HG02588 (cell line): Measurements from ENCODE around the gene HAUS3.
"Not testable (repeated sequence)": the region's sequence is repeated elsewhere in the genome, so short reads cannot be mapped to it uniquely, and the experiment has no call there.

Experiments
- ATAC-seq: cut with Tn5 transposase; IDR thresholded peaks from one replicate; pipeline ENCODE4 v1.9.1; 2021; ENCODE audit warnings: mild to moderate bottlenecking, moderate library complexity; ENCODE audit not compliant: unreplicated experiment

HAUS3 gene

DNA sequence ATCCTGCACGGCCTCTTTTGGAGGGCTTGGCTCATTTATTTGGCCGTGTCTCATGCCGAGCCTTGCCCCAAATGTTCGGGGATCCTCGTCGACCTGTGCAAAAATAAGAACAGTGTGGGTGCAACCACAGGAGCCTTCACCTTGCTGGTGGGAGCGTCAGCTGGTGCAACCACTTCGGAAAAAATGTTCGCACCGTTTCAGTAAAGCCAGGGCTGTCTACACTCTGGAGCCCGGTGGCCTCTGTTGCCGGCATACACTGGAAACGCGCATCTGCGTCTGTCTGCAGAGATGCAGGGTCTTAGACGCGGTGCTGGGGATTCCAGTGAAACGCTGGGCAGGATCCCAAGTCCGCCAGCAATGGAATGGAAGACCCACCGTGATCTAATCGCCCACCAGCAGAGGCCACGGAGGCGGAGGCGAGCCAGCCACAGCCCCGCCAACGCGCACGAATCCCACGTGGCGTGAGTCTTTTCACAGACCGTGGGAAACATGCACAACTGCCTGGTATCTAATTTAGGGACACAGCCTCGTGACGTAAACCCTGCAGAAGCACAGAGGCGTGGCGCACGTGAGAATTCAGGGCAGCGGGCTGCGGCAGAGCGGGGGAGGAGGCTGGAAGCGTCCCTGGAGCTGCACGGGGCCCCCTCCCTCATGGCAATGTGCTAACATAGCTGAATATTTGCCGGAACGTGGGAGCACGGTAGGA lies 33.8 kb upstream of the HAUS3 start:
- no peak for ATAC-seq

DNA sequence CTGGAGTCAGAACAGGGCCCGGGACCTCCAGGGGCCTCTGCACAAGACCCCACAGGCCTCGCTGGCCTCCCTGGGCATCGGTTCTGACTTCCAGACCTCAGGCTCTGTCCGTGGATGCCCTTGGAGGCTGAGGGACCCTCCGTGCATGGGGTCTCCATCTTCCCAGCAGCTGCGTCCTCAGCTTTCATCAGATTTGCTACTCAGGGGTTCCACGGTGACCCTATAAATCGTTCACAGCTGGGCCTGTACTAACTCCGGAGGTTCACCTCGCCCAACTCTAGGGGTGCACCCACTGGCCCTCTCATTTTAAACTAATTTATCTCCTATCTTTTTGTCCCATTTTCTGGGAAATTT lies 33.1 kb upstream of the HAUS3 start:
- not testable (repeated sequence) for ATAC-seq

- no peak for ATAC-seq
Measured at GRCh38 chr4:2274320-2275043, 32.6 kb upstream of the HAUS3 start.

DNA sequence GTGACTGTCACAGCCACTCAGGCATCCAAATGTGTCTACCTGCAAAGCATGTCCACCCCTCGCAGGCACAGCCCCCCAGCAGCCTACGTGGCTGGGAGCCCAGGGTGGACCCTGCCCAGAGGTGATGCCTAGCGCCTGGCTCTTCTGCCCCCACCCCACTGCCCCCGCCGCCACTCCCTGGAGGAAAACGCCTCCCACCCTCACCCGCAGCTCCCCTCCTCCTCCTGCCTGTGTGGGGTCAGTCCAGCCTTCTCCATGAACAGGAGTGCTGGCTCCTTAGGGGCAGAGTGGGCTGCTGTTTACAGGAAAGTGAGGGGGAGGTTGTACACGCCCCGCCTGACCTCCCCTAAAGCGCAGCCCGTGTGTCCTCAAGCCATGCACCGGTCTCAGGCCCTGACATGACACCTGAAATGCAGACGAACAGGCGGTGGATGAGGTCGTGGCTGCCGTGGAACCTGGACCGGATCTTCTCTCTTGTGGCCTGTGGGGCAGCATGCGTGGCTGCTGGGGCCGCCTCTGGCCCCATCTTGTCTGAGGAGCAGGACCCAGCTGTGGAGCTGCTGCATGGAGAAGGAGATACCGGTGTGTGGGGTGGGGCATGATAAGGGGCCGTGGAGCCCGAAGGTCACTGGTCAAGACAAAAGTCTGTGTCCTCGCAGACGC lies 31.9 kb upstream of the HAUS3 start:
- ATAC-seq: no peak

DNA sequence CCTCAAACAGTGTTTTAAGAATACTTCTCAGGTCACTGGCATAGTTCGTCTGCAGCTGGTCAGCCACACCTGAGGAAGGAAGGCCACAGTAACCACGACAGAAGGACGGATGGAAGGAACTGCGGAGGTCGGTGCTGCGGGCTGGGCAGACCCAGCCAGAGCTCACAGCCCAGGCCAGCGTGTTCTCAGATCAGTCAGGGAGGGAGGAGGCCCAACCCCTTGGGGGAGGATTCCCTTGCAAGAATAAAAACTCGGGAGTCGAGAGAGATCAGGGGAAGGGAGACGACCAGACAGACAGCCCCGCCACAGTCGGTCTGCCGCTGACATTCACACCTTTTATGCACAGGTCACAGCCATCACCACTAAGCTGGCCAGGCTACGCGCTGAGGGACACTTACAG lies 31.3 kb upstream of the HAUS3 start:
- ATAC-seq: no peak

DNA sequence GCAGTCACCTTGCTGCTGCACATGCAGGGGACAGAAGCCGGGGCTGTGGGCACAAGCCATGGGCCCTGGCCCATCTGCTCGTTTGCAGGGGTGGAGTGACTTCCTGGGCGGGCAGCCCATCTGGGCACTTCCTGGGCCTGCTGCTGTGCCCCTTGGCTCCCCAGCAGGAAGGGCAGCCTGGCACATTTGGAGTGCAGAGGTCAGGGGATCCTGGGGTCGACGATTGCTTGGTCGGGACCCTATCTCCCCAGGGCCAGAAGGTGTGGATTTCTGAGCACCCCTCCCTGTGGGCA lies 30.9 kb upstream of the HAUS3 start:
- no peak for ATAC-seq

GRCh38 chr4:2272026-2272827 lies 30.3 kb upstream of the HAUS3 start:
- no peak for ATAC-seq

DNA sequence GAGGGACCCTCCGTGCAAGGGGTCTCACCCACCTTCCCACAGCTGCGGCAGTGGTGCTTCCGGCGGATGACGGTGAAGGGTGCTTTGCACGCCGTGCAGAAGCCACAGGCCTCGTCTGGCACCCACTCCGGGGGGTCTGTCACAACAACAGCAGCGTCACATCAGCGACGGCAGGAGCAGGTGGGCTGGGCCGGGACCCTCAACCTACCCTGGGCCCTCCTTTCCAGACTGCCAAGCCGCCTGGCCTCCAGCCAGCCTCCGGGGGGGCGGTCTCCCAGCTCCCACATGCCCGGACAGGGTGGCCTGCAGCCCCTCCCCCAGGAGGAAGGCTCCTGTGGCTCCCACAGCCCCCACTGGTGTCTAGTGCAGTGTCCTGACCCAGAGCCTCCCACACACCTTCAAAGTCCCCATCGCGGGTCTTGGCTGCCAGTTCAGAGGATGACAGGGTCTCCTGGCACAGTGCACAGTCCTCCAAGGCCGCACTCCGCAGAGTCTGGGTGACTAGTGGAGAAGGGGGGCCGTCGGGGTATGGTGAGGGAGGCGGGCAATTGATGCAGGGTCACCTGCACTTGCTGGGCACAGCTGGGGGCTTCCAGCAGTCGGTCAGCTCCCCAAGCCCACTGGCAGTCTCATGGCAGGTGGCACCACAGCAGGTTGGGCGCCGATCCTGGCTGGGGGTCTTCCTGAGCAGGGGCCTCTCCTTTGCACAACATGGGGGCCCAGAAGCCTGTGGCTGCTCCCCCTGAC lies 29.5 kb upstream of the HAUS3 start:
- no peak for ATAC-seq

DNA sequence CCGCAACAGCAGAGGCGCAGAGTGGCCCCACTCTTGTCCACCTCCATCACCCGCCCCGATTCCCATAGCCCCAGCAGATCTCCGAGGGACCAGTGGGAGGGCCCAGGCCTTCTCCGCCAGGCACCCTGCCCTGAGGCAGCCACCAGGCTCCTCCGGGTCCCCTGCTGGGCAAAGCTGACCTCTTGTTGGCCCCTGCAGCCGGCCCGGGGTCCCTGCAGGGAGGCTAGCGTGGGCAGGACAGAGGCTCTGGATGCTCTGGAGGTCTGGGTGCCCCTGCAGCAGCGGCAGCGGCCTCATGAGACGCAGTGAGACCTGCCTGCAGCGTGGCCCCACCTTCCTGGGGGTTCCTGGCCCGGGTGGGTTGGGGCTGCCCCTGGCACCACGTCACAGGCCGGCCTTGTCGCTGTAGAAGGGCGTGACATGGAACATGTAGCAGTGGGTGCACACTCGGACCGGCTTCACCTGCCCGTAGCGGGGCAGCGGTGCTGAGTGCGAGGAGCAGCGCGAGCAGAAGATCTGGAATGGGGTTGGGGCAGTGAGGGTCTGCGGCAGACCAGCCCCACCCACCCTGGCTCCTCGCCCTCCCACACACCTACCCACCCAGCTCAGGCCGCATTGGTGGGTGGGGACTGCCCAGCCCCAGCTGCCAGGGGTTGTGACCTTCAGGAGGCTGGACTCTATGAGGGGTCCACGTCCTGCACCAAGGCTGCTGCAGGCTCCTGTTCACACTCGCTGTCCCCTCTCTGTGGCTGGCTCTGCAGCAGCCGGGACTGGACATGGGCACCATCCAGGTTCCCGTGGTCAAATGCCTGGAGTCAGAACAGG lies 28.6 kb upstream of the HAUS3 start:
- no peak for ATAC-seq

DNA sequence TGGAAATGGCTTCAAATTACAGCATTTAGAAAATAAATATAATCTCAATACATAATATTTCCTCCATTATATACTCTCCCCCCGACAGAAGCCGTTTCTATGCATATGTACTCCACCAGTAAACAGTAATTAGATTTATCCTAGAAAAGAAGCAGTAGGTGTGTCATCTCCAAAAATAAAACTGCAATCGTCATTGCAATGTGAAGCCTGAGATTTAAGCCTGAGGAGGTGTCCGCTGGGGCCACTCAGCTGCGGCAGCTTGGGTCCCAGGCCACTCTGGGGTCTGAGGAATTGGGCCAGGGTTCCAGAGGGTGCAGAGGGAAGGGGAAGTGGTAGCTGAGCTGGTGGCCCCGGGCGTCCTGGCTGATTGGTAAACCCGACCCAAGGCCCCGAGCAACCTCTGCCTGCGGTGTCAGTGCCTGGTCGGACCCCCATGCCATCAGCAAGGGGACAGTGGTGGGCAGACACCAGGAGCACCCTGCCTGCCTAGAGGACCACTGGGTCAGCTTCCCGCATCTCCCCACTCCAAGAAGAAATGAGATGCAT lies 27.8 kb upstream of the HAUS3 start:
- no peak for ATAC-seq

- ATAC-seq: no peak
Measured at GRCh38 chr4:2269206-2269531, 27.2 kb upstream of the HAUS3 start.

DNA sequence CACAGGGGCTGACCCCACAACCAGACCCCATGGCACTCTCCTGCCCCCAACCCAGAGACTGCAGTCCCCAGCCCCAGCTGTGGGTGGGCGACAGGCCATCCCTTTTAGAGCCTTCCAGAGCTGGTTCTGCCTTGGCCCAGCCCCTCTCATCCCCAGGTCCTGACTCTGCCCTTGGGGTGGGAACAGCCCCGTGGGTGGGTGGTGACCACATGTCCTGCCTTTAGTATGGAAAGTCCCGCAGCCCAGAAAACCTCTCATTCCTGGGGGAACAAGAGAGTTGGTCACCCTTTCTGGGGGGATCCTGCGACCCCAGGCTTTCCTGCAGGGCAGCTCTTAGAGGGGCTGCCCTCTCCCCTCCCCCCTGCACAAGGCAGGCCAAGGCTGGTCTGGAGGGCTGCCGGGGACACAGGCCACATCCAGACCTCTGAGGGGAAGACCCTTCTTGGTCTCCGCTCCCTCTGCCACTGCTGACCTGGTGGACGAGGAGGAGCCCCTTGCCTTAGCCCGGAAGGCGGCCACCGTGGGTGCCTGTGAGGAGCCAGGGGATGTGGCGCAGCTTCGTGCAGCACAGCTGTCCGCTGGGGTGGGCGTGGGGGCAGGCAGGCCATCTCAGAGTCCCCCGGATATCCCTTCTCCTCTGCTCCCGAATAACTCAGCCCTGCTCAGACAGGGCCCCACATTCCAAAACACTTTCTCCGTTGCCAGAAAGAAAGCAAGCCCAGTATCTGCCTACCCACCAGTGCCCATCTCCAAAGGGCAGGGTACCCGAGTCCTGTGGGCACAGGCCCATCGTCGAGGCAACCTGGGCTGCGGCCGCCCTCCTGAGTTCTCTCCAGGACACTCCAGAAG lies 26.7 kb upstream of the HAUS3 start:
- no peak for ATAC-seq

DNA sequence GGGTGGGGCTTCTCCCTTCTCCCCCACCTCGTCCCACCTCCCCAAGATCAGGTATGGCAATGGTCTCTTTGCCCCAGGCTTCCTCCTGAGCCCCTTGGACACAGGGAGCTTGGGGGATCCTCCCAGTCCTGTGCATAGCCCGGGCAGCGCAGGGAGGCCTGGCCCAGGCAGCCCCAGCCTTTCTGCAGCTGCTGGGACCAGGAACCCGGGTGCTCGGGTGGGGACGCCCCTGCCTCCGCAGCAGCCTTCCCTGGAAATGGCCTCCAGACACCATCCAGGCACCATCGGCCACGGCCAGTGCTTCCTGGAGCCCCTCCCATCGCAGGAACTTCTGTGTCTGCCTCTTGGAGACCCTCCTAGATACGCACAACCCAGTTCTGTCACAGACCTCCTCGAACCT lies 25.9 kb upstream of the HAUS3 start:
- ATAC-seq: no peak

DNA sequence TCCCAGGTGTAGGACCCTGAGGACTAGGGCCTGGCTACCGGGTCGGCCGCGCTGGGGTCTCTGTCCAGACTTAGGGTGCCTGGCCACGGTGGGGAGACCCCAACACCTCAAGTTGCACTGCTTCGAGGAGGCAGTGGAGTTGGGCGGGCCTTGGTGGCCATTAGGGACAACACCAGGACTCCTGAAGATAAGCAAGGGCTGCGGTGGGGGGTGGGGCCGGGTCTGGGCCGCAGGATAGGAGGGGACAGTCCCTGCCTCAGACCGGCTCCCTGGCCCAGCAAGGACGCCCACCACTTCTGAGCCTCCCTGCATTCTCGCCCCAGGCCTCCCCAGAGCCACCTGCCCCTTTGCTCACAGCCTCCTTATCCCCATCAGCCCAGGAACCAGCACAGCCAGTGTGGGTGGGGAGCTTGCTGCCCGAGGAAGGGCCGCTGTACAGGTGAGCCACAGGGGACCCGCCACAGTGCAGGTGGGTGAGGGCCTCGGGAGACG lies 25.4 kb upstream of the HAUS3 start:
- no peak for ATAC-seq

DNA sequence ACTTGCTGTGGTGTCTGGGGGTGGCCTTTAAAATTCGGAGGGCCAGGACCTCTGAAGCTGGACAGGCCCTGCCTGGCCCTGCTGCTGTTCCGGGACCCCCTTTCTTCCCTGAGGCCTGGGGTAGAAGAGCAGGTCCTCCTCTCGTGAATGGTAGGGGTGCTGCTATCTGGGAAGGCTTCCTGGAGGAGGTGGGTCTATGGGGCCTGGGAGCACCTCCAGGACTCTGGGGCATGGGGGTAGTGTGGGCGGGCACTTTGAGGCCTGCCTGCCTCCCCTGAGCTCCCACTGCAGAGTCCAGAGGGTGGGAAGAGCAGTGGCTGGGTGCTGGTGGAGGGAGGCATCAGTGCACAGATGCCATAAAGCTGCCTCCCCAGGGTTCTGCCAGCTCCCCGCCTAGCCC lies 24.9 kb upstream of the HAUS3 start:
- no peak for ATAC-seq

- no peak for ATAC-seq
Measured at GRCh38 chr4:2266181-2266580, 24.3 kb upstream of the HAUS3 start.

GRCh38 chr4:2265113-2266110 lies 23.5 kb upstream of the HAUS3 start:
- ATAC-seq: no peak
